ENCODE data around the gene TSKU. TPM values are rescaled to one million over a fixed set of nuclear protein-coding genes. Genes with fewer than 3 reads are reported as not detected.
"Not testable (repeated sequence)": the region's sequence is repeated elsewhere in the genome, so short reads cannot be mapped to it uniquely, and the experiment has no call there.

Gene TSKU
- total RNA-seq, 2 experiments from 2014 or later, result 2.5 TPM

DNA sequence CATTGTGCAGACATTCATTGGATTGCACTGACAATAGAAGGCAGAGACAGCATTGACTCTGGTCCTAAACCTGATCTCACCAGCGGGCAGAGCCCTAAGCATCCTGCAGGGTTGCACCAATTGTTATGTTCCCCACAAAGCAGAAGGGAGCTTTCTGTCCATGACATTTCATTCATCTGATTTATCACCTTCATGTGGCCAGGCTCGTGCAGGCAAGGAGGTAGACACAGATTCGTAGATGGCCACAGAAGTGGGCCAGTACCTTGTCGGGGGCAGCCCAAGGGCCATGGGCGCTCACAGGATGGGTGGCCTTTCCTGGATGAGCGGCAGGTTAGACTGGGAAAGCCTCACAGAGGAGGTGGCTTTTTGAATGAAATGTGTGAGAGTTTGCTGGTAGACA is 2.9 kb downstream of the TSKU start:
- Mint-ChIP-seq H3K36me3 (ENCODE audit: low read depth) (no peaks in the 10 kb centered on the region), H3K27me3 (ENCODE audit: low read depth) (peaks cover 38% of the 10 kb centered on the region), H3K4me1 (ENCODE audit: low read depth) (peaks cover 17% of the 10 kb centered on the region), H3K9me3 (ENCODE audit: insufficient read depth) (no peaks in the 10 kb centered on the region), H3K27ac (no peak overlapping the region), H3K4me3 (no peak overlapping the region)
- ChIA-PET POLR2A (no interaction called here), CTCF (interaction anchor here (1.4 to 3.2 kb wide), 2 partner anchors 13 to 23 kb away, joined by 4 to 13 read pairs; no protein-coding TSS in a partner anchor)
- ATAC-seq, result no peak
- no peak for DNase-seq

DNA sequence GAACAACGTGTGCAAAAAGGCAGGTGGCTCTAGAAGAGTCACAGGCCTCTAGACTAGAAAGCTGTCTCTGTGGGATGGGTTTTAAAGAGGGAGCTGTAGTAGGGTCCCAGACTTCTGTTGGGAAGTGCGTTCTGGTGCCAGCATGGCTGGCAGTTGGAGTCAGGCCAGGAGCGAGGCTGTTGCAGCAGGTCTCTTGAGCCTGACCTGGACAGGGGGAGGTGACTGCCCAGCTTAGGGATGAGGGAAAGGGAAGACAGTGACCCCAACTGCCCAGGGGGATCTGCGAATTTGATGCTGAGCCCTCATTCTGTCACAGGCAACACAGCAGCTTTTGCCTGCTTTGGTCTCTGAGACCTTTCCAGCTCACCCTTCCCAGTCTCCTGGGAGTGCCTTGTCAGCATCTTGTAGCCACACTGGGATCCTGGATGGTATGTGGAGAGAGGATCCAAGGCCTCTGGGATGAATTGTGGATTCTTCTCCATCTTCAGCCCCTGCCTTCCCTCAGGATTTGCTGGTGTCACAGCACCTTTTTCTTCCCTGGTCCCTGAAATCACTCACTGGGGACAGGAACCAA is 3.4 kb downstream of the TSKU start:
- H3K4me3 Mint-ChIP-seq, result no peak overlapping the region
- DNase-seq, result no peak
- peaks cover 12% of the 10 kb centered on the region for H3K4me1 Mint-ChIP-seq (ENCODE audit: low read depth)
- H3K36me3 Mint-ChIP-seq (ENCODE audit: low read depth), result no peaks in the 10 kb centered on the region
- no peaks in the 10 kb centered on the region for H3K9me3 Mint-ChIP-seq (ENCODE audit: insufficient read depth)
- POLR2A ChIA-PET, result no interaction called here
- peaks cover 35% of the 10 kb centered on the region for H3K27me3 Mint-ChIP-seq (ENCODE audit: low read depth)
- ATAC-seq, result no peak
- CTCF ChIA-PET, result interaction anchor here (1.4 to 3.2 kb wide), 2 partner anchors 12 to 23 kb away, joined by 4 to 13 read pairs; no protein-coding TSS in a partner anchor
- no peak overlapping the region for H3K27ac Mint-ChIP-seq

DNA sequence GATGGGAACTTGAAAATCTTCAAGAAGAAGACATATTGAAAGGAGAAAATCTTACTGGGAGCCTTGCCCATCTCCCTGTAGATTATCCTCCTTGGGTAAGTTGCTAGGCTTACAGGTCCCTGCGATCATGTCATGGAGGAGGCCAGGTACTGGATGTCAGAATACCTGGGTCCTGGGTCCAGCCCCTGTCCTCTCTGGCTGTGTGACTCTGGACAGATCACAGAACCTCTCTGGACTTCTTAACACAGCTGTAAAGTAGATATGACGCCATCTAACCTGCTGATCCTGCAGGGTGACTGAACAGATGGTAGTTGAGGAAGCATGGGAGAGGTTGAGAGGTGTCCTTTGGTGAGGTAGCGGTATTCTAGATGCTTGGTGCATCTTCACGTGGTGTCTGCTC is 4.1 kb downstream of the TSKU start:
- Mint-ChIP-seq H3K27ac (no peak overlapping the region), H3K36me3 (ENCODE audit: low read depth) (no peaks in the 10 kb centered on the region), H3K4me1 (ENCODE audit: low read depth) (peaks cover 6% of the 10 kb centered on the region), H3K9me3 (ENCODE audit: insufficient read depth) (no peaks in the 10 kb centered on the region), H3K27me3 (ENCODE audit: low read depth) (peaks cover 35% of the 10 kb centered on the region), H3K4me3 (no peak overlapping the region)
- no peak for ATAC-seq
- CTCF ChIA-PET, result interaction anchor here (3.2 kb wide), 1 partner anchor 11 kb away, joined by 13 read pairs; no protein-coding TSS in a partner anchor
- DNase-seq, result no peak
- POLR2A ChIA-PET, result no interaction called here

- Mint-ChIP-seq H3K36me3 (ENCODE audit: low read depth) (no peaks in the 10 kb centered on the region), H3K27me3 (ENCODE audit: low read depth) (peaks cover 33% of the 10 kb centered on the region), H3K4me3 (no peak overlapping the region), H3K4me1 (ENCODE audit: low read depth) (no peaks in the 10 kb centered on the region), H3K9me3 (ENCODE audit: insufficient read depth) (no peaks in the 10 kb centered on the region), H3K27ac (peak overlapping the region; percentile 46)
- ChIA-PET CTCF (interaction anchor here (1.2 to 3.2 kb wide), 2 partner anchors 11 to 14 kb away, joined by 3 to 13 read pairs; no protein-coding TSS in a partner anchor), POLR2A (no interaction called here)
- DNase-seq, result no peak
- no peak for ATAC-seq
These were observed 4.9 kb downstream of the TSKU start for GRCh38 chr11:76787911-76788596.

DNA sequence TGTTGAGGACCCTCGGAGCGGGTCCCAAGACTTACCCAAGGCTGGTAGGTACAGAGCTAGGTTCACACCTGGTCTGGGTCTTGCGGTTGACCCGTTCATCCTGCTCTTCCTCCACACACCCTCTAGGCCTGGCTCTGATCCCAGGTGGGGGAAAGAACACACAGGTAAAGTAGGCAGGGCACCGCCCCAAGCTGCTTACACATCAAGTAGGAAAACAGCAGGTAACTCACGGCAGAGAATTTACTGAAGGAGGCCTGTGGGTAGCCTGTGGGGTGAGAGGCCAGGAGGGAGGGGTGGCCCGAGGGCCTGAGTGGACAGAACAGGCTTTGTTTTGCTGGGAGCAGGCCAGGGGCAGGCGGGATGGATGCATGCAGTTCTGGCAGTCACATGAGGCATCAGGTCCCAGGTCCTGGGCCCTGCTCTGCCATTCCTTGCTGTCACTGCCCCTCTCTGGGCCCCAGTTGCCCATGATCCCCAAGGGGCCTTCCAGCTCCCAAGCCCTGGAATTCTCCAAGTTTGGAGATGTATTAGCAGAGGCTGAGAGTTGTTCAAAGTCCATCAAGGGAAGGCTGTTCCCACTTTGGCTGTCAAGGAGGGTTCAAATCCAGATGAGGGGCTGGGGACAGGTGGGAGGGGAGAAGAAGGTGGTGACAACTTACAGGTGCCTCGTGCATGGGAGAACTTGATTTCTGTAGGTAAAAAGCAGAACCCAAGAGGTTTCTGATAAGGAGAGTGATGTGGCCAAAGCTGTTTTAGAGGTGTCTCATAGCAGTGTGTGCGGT is 5.7 kb downstream of the TSKU start:
- Mint-ChIP-seq H3K4me3 (no peak overlapping the region), H3K27me3 (ENCODE audit: low read depth) (peaks cover 33% of the 10 kb centered on the region), H3K4me1 (ENCODE audit: low read depth) (no peaks in the 10 kb centered on the region), H3K36me3 (ENCODE audit: low read depth) (no peaks in the 10 kb centered on the region), H3K27ac (no peak overlapping the region), H3K9me3 (ENCODE audit: insufficient read depth) (no peaks in the 10 kb centered on the region)
- DNase-seq (no peak), ATAC-seq (no peak)
- ChIA-PET POLR2A (no interaction called here), CTCF (interaction anchor here (1.2 to 3.2 kb wide), 2 partner anchors 10 to 13 kb away, joined by 3 to 13 read pairs; no protein-coding TSS in a partner anchor)

DNA sequence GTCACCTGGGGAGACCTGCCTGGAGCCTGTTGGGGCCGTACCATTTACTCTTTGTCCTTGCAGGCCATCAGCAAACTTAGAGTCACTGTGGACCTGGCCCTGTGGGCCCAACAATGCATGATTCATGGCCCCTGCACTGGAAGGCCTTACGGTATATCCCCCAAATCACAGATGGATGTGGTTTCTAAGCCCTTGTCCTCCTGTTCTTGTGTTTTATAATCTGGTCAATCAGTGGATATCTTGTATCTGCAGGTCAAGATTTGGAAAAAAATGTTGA is 6.2 kb downstream of the TSKU start:
- Mint-ChIP-seq H3K27ac (no peak overlapping the region), H3K36me3 (ENCODE audit: low read depth) (no peaks in the 10 kb centered on the region), H3K4me1 (ENCODE audit: low read depth) (no peaks in the 10 kb centered on the region), H3K9me3 (ENCODE audit: insufficient read depth) (no peaks in the 10 kb centered on the region), H3K27me3 (ENCODE audit: low read depth) (peaks cover 33% of the 10 kb centered on the region), H3K4me3 (no peak overlapping the region)
- DNase-seq, result no peak
- ChIA-PET POLR2A (no interaction called here), CTCF (no interaction called here)
- ATAC-seq, result no peak

DNA sequence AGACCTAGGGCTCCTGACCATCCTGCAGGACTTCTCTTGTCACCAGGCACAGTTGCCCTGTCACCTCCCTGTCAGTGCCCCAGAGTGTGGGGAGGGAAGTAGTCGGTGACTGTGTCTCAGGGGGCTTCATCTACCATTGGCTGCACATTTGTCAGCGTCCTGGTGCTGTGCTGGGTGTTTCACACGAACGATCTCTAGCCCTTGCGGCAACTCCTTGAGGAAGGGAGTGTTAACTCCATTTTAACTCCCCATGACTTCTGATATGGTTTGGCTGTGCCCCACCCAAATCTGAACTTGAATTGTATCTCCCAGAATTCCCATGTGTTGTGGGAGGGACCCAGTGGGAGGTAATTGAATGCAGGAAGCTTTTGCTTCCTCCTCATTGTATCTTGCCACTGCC is 7.1 kb downstream of the TSKU start:
- no peaks in the 10 kb centered on the region for H3K36me3 Mint-ChIP-seq (ENCODE audit: low read depth)
- ChIA-PET POLR2A (no interaction called here), CTCF (no interaction called here)
- no peaks in the 10 kb centered on the region for H3K9me3 Mint-ChIP-seq (ENCODE audit: insufficient read depth)
- no peak overlapping the region for H3K4me3 Mint-ChIP-seq
- peaks cover 26% of the 10 kb centered on the region for H3K27me3 Mint-ChIP-seq (ENCODE audit: low read depth)
- DNase-seq (no peak), ATAC-seq (no peak)
- H3K27ac Mint-ChIP-seq, result no peak overlapping the region
- H3K4me1 Mint-ChIP-seq (ENCODE audit: low read depth), result no peaks in the 10 kb centered on the region

DNA sequence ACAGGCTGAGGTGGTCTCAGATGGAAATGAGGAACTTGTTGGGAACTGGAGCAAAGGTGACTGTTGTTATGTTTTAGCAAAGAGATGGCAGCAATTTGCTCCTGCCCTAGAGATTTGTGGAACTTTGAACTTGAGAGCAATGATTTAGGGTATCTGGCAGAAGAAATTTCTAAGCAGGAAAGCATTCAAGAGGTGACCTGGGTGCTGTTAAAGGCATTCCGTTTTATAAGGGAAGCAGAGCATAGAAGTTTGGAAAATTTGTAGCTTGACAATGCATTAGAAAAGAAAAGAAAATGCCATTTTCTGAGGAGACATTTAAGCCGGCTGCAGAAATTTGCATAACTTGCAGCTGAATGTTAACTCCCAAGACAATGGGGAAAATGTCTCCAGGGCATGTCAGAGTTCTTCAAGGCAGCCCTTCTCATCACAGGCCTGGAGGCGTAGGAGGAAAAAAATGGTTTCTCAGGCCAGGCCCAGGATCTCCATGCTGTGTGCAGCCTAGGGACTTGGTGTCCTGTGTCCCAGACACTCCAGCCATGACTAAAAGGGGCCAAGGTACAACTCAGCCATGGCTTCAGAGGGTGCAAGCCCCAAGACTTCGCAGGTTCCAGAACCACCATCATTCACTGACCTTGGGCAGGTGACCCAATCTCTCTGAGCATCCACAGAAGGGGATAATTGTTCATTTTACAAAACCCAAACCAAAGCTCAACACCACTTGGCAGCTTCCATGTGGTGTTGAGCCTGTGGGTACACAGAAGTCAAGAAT is 8.0 kb downstream of the TSKU start:
- H3K27ac Mint-ChIP-seq; POLR2A ChIA-PET; ATAC-seq; H3K4me3 Mint-ChIP-seq; DNase-seq; H3K4me1 Mint-ChIP-seq (ENCODE audit: low read depth); H3K9me3 Mint-ChIP-seq (ENCODE audit: insufficient read depth); H3K36me3 Mint-ChIP-seq (ENCODE audit: low read depth): not testable (repeated sequence)
- CTCF ChIA-PET, result interaction anchor here (0.9 kb wide), 1 partner anchor 8 kb away, joined by 3 read pairs; the partner anchor contains the start of gene TSKU
- peaks cover 16% of the 10 kb centered on the region for H3K27me3 Mint-ChIP-seq (ENCODE audit: low read depth)

GRCh38 chr11:76791861-76792260 is 8.7 kb downstream of the TSKU start:
- ATAC-seq (no peak), DNase-seq (no peak)
- H3K4me1 Mint-ChIP-seq (ENCODE audit: low read depth), result no peaks in the 10 kb centered on the region
- H3K36me3 Mint-ChIP-seq (ENCODE audit: low read depth), result no peaks in the 10 kb centered on the region
- no peak overlapping the region for H3K27ac Mint-ChIP-seq
- POLR2A ChIA-PET, result no interaction called here
- no peak overlapping the region for H3K4me3 Mint-ChIP-seq
- peaks cover 12% of the 10 kb centered on the region for H3K27me3 Mint-ChIP-seq (ENCODE audit: low read depth)
- CTCF ChIA-PET, result interaction anchor here (0.9 to 1.2 kb wide), 2 partner anchors 9 to 14 kb away, joined by 3 read pairs; partner anchors contain the start of gene TSKU
- H3K9me3 Mint-ChIP-seq (ENCODE audit: insufficient read depth), result no peaks in the 10 kb centered on the region

- ChIA-PET CTCF (interaction anchor here (1.2 kb wide), 1 partner anchor 13 kb away, joined by 3 read pairs; no protein-coding TSS in a partner anchor), POLR2A (no interaction called here)
- Mint-ChIP-seq H3K9me3 (ENCODE audit: insufficient read depth) (no peaks in the 10 kb centered on the region), H3K27ac (no peak overlapping the region), H3K27me3 (ENCODE audit: low read depth) (peaks cover 8% of the 10 kb centered on the region), H3K36me3 (ENCODE audit: low read depth) (no peaks in the 10 kb centered on the region), H3K4me1 (ENCODE audit: low read depth) (no peaks in the 10 kb centered on the region), H3K4me3 (no peak overlapping the region)
- no peak for DNase-seq
- no peak for ATAC-seq
These were observed 9.5 kb downstream of the TSKU start for GRCh38 chr11:76792505-76793264.

Measured in activated CD8-positive, alpha-beta T cell treated with anti-CD3 and anti-CD28 coated beads, Interleukin-2, amount 10 ng/mL, durations not matched to agents 7 days and 5 days (primary cell).